ENCODE measurements around the gene TMC1. TPM values are rescaled to one million over a fixed set of nuclear protein-coding genes. Genes with fewer than 3 reads are reported as not detected.

The TMC1 gene
- total and polyA plus RNA-seq, 2 of the 8 experiments (the other 6 are each of a cell fraction or from before 2014, with no cell fraction given): 0.95 to 0.98 TPM

- no peaks in the 10 kb centered on the region for H3K4me1 ChIP-seq (replicated peaks in 1 of 4; ENCODE audit: control insufficient read depth in 3 of 4, insufficient read depth in 4 of 4, low read length in 3 of 4)
- H3K9ac ChIP-seq (replicated peaks in 1 of 4; ENCODE audit: extremely low read depth in 1 of 4, low read depth in 3 of 4, low read length in 3 of 4): no peak overlapping the region
- no peak overlapping the region for H3K27ac ChIP-seq (ENCODE audit: low read depth, low read length)
- peak; percentile 50 for FAIRE-seq
- CTCF ChIA-PET (ENCODE audit: partially characterized antibody): interaction anchor here (0.6 to 3.5 kb wide), 21 partner anchors 11 to 528 kb away, joined by 3 to 26 read pairs (median 3); no protein-coding TSS in a partner anchor
- H4K20me1 ChIP-seq (replicated peaks in 1 of 2; ENCODE audit: control insufficient read depth in 1 of 2, insufficient read depth in 2 of 2, low read length in 2 of 2): no peaks in the 10 kb centered on the region
- H3K27me3 ChIP-seq (replicated peaks in 1 of 4; ENCODE audit: control insufficient read depth in 3 of 4, extremely low read depth in 1 of 4, insufficient read depth in 3 of 4, low read length in 3 of 4): no peaks in the 10 kb centered on the region
- WGBS, 2 experiments (ENCODE audit: extremely low coverage in 1 of 2, insufficient coverage in 1 of 2, insufficient read length in 1 of 2, insufficient replicate concordance in 2 of 2, low coverage in 1 of 2, low lambda C conversion rate in 2 of 2, missing lambda C conversion rate in 1 of 2): 73% methylated on average over 2 of the region's 2 CpGs; no CpG with 5 or more reads in 1 of the 2 experiments
- no peak overlapping the region for H2BK20ac ChIP-seq (ENCODE audit: low read length)
- H2BK5ac ChIP-seq (ENCODE audit: low read depth, low read length): no peak overlapping the region
- no peak overlapping the region for H3K56ac ChIP-seq (replicated peaks; ENCODE audit: insufficient read length, low read depth, low read length)
- no peak overlapping the region for H3K4me2 ChIP-seq (ENCODE audit: insufficient read depth in 1 of 2, low read depth in 2 of 2, low read length in 2 of 2)
- no peak overlapping the region for H3K23ac ChIP-seq (ENCODE audit: insufficient read length)
- H2AK5ac ChIP-seq (ENCODE audit: low read depth, low read length): no peak overlapping the region
- H3K4me3 ChIP-seq (ENCODE audit: extremely low read depth in 1 of 4, insufficient read depth in 2 of 4, low read depth in 3 of 4, low read length in 4 of 4): no peak overlapping the region
- no peak overlapping the region for H2AFZ ChIP-seq (ENCODE audit: low read length)
- no peaks in the 10 kb centered on the region for H3K23me2 ChIP-seq (ENCODE audit: low read depth, low read length)
- no peaks in the 10 kb centered on the region for H3K79me2 ChIP-seq (ENCODE audit: control insufficient read depth in 1 of 2, insufficient read depth in 2 of 2, low read length in 2 of 2)
- TF ChIP-seq RAD21 (IDR thresholded peaks at IDR 0.05 in 1 of 2, conservative IDR thresholded peaks at IDR 0.05 in 1 of 2; ENCODE audit: low read depth in 2 of 2, low read length in 2 of 2) (peak; percentile 34 to 50; a peak in 3 of 4 replicates), CTCF (IDR thresholded peaks at IDR 0.05; ENCODE audit: control extremely low read depth in 1 of 3, insufficient read depth in 1 of 3, low read depth in 1 of 3, low read length in 3 of 3) (peak in 2 of 3 experiments; percentile 29 to 59; a peak in 2 of 4 replicates), HDAC2 (IDR thresholded peaks at IDR 0.05; ENCODE audit: borderline replicate concordance in 1 of 2, low read depth in 2 of 2, low read length in 2 of 2) (no peak), GTF2F1 (IDR thresholded peaks at IDR 0.05; ENCODE audit: borderline replicate concordance, low read depth, low read length) (no peak), MAFK (IDR thresholded peaks at IDR 0.05; ENCODE audit: low read depth, low read length) (no peak), E2F6 (IDR thresholded peaks at IDR 0.05) (no peak), RXRA (IDR thresholded peaks at IDR 0.05; ENCODE audit: insufficient read depth, low read depth, low read length) (no peak)
- H4K5ac ChIP-seq (ENCODE audit: insufficient read length, low read depth, low read length): no peak overlapping the region
- H2BK15ac ChIP-seq (ENCODE audit: low read length): no peak overlapping the region
- peaks cover 0 to 16% of the 10 kb centered on the region in 2 experiments; a peak in 2 of 4 replicates for H3K9me3 ChIP-seq (ENCODE audit: insufficient read depth in 2 of 2, low read depth in 1 of 2, low read length in 1 of 2)
- no peaks in the 10 kb centered on the region for H3K36me3 ChIP-seq (ENCODE audit: control insufficient read depth in 2 of 4, insufficient read depth in 4 of 4, low read length in 3 of 4)
- no peak overlapping the region for H4K91ac ChIP-seq (replicated peaks; ENCODE audit: insufficient read length, low read length)
- no peak overlapping the region for H2BK12ac ChIP-seq (ENCODE audit: low read depth, low read length)
- no peak overlapping the region for H2BK120ac ChIP-seq (replicated peaks; ENCODE audit: low read depth, low read length)
- no peak overlapping the region for H3K18ac ChIP-seq (ENCODE audit: extremely low read depth, low read length)
- no peaks in the 10 kb centered on the region for H3K79me1 ChIP-seq (ENCODE audit: low read depth, low read length)
- H3K14ac ChIP-seq (ENCODE audit: insufficient read length): no peak overlapping the region
- POLR2A ChIA-PET (ENCODE audit: partially characterized antibody): no interaction called here
- no peak overlapping the region for H4K8ac ChIP-seq (ENCODE audit: extremely low read depth, insufficient read depth, low read length)
- no peak overlapping the region for H3K4ac ChIP-seq (replicated peaks; ENCODE audit: insufficient read length, low read depth, low read length)
- DNase-seq (ENCODE audit: low read depth in 1 of 2, low spot score in 2 of 2): peak in 1 of 2 experiments; percentile 64
Measured at GRCh38 chr9:72807765-72808445, 286.5 kb downstream of the TMC1 start.

Data from H1 (cell line).